GM19328 (cell line): ENCODE data around the gene BCAP29.

ENCODE experiments used
- ATAC-seq: cut with Tn5 transposase; IDR thresholded peaks from one replicate; pipeline ENCODE4 v1.9.1; 2021; ENCODE audit warnings: mild to moderate bottlenecking, moderate library complexity; ENCODE audit not compliant: unreplicated experiment

Gene BCAP29

GRCh38 chr7:107581387-107582013 lies 1.5 kb downstream of the BCAP29 start:
- ATAC-seq: no peak

GRCh38 chr7:107582875-107583274 lies 2.8 kb downstream of the BCAP29 start:
- no peak for ATAC-seq

GRCh38 chr7:107584716-107585115 lies 4.7 kb downstream of the BCAP29 start:
- no peak for ATAC-seq

GRCh38 chr7:107588529-107589130 lies 8.6 kb downstream of the BCAP29 start:
- ATAC-seq: no peak

- ATAC-seq: no peak
Observed at GRCh38 chr7:107591421-107591820, 11.4 kb downstream of the BCAP29 start.

GRCh38 chr7:107592361-107593024 lies 12.4 kb downstream of the BCAP29 start:
- ATAC-seq: no peak

- no peak for ATAC-seq
Observed at GRCh38 chr7:107593025-107593410, 13.0 kb downstream of the BCAP29 start.

- ATAC-seq: no peak
Observed at GRCh38 chr7:107594961-107595737, 15.1 kb downstream of the BCAP29 start.

- no peak for ATAC-seq
Observed at GRCh38 chr7:107596881-107597581, 17.0 kb downstream of the BCAP29 start.

- ATAC-seq: no peak
Observed at GRCh38 chr7:107597582-107597916, 17.5 kb downstream of the BCAP29 start.

GRCh38 chr7:107597953-107598352 lies 17.9 kb downstream of the BCAP29 start:
- no peak for ATAC-seq

- ATAC-seq: no peak
Observed at GRCh38 chr7:107599262-107599661, 19.2 kb downstream of the BCAP29 start.

GRCh38 chr7:107600816-107601215 lies 20.8 kb downstream of the BCAP29 start:
- no peak for ATAC-seq

- no peak for ATAC-seq
Observed at GRCh38 chr7:107605218-107605815, 25.3 kb downstream of the BCAP29 start.

- ATAC-seq: no peak
Observed at GRCh38 chr7:107606303-107606702, 26.3 kb downstream of the BCAP29 start.

GRCh38 chr7:107609811-107610261 lies 29.8 kb downstream of the BCAP29 start:
- ATAC-seq: no peak

- no peak for ATAC-seq
Observed at GRCh38 chr7:107610323-107610722, 30.3 kb downstream of the BCAP29 start.

GRCh38 chr7:107613439-107613838 lies 33.4 kb downstream of the BCAP29 start:
- no peak for ATAC-seq

- no peak for ATAC-seq
Observed at GRCh38 chr7:107613948-107614347, 33.9 kb downstream of the BCAP29 start.

- ATAC-seq: no peak
Observed at GRCh38 chr7:107614425-107614824, 34.4 kb downstream of the BCAP29 start.
